ENCODE data around the gene FAM234B.
"Not testable (repeated sequence)": the region's sequence is repeated elsewhere in the genome, so short reads cannot be mapped to it uniquely, and the experiment has no call there.

The FAM234B gene

GRCh38 chr12:13060581-13060980, 16.4 kb downstream of the FAM234B start:
- no peak for DNase-seq (ENCODE audit: low read depth in 2 of 2)

GRCh38 chr12:13061377-13061776, 17.2 kb downstream of the FAM234B start:
- no peak for DNase-seq (ENCODE audit: low read depth in 2 of 2)

- no peak for DNase-seq (ENCODE audit: low read depth in 2 of 2)
Observed at GRCh38 chr12:13062669-13063068, 18.5 kb downstream of the FAM234B start.

GRCh38 chr12:13066014-13066413, 21.8 kb downstream of the FAM234B start:
- DNase-seq (ENCODE audit: low read depth in 2 of 2), result no peak

GRCh38 chr12:13066459-13066858, 22.3 kb downstream of the FAM234B start:
- no peak for DNase-seq (ENCODE audit: low read depth in 2 of 2)

GRCh38 chr12:13067322-13067721, 23.1 kb downstream of the FAM234B start:
- no peak for DNase-seq (ENCODE audit: low read depth in 2 of 2)

- no peak for DNase-seq (ENCODE audit: low read depth in 2 of 2)
Observed at GRCh38 chr12:13069380-13069779, 25.2 kb downstream of the FAM234B start.

- no peak for DNase-seq (ENCODE audit: low read depth in 2 of 2)
Observed at GRCh38 chr12:13071305-13072280, 27.4 kb downstream of the FAM234B start.

GRCh38 chr12:13073173-13073572, 29.0 kb downstream of the FAM234B start:
- no peak for DNase-seq (ENCODE audit: low read depth in 2 of 2)

- no peak for DNase-seq (ENCODE audit: low read depth in 2 of 2)
Observed at GRCh38 chr12:13074396-13075117, 30.4 kb downstream of the FAM234B start.

- no peak for DNase-seq (ENCODE audit: low read depth in 2 of 2)
Observed at GRCh38 chr12:13075118-13075480, 30.9 kb downstream of the FAM234B start.

GRCh38 chr12:13075786-13076570, 31.8 kb downstream of the FAM234B start:
- DNase-seq (ENCODE audit: low read depth in 2 of 2), result no peak

- no peak for DNase-seq (ENCODE audit: low read depth in 2 of 2)
Observed at GRCh38 chr12:13079440-13079906, 35.3 kb downstream of the FAM234B start.

GRCh38 chr12:13080266-13080665, 36.1 kb downstream of the FAM234B start:
- DNase-seq (ENCODE audit: low read depth in 2 of 2), result no peak

- DNase-seq (ENCODE audit: low read depth in 2 of 2), result no peak
Observed at GRCh38 chr12:13082861-13083260, 38.7 kb downstream of the FAM234B start.

GRCh38 chr12:13083638-13084037, 39.5 kb downstream of the FAM234B start:
- DNase-seq (ENCODE audit: low read depth in 2 of 2), result not testable (repeated sequence)

GRCh38 chr12:13084898-13085640, 40.9 kb downstream of the FAM234B start:
- DNase-seq (ENCODE audit: low read depth in 2 of 2), result no peak

GRCh38 chr12:13085968-13086686, 41.9 kb downstream of the FAM234B start:
- DNase-seq (ENCODE audit: low read depth in 2 of 2), result no peak

GRCh38 chr12:13087766-13088165, 43.6 kb downstream of the FAM234B start:
- no peak for DNase-seq (ENCODE audit: low read depth in 2 of 2)

GRCh38 chr12:13088496-13088895, 44.3 kb downstream of the FAM234B start:
- no peak for DNase-seq (ENCODE audit: low read depth in 2 of 2)

GRCh38 chr12:13090054-13090453, 45.9 kb downstream of the FAM234B start:
- DNase-seq (ENCODE audit: low read depth in 2 of 2), result no peak

Data from stimulated activated CD8-positive, alpha-beta memory T cell treated with anti-CD3 and anti-CD28 coated beads, Interleukin-15, amount 100 ng/mL, for 4 hours (primary cell).